GM12873 (cell line): Measurements from ENCODE around the gene INHBC.

Experiments
- CTCF ChIP-seq: IDR thresholded peaks from 2 replicates; pipeline ENCODE4 v1.5.1; 2012; ENCODE audit warnings: low read depth, mild to moderate bottlenecking, moderate library complexity, low read length, control low read depth; ENCODE audit not compliant: insufficient read depth; ENCODE audit errors: missing control alignments

INHBC gene

DNA sequence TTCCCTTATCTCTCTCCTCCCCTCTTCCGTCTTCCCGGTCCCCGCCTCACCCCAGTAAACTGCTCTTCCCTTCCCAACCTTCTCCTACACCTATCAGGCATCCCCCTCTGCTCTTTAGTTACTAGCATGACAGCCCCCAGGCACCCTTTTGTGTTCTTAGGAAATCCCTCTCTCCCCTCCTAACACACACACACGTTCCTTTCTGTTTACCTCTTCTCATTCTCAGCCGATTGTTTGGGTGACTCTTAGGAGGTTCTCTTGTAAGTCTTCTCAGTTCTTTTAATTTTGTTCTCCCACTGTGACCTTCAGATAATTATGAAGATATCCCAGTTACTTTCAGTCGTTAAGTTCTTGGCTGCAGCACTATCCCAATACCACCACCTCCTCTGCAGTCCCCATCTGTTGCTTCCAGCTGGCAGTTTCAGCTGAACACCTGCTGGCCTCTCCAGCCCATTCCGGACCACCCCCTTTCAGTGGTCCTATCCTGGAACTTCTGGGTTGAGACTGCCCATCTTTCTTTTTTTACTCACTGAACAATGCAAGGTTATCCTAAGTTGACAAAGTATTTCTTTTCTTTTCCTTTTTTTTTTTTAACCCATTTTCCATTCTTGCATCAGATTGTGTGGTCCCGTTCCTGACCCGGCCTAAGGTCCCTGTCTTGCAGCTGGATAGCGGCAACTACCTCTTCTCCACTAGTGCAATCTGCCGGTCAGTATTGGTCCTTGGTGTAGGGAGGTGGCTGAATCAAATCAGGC lies 54.0 kb downstream of the INHBC start:
- TF ChIP-seq CTCF, result no peak

DNA sequence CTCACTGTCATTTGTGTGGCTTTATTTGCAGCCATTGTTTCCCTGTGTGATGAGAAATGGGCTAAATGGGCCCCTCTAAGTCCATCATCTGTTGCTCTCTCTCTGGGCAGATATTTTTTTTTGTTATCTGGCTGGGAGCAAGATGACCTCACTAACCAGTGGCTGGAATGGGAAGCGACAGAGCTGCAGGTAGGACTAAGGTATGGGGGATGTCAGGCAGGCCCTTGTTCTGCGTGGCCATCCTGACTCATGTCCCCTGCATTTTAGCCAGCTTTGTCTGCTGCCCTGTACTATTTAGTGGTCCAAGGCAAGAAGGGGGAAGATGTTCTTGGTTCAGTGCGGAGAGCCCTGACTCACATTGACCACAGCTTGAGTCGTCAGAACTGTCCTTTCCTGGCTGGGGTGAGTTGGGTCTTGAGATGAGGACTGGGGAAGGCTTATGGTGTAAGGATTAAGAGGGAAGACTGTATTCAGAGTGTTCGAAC lies 54.6 kb downstream of the INHBC start:
- TF ChIP-seq CTCF, result no peak

- no peak for TF ChIP-seq CTCF
These were observed 55.5 kb downstream of the INHBC start for GRCh38 chr12:57490126-57490525.

- TF ChIP-seq CTCF, result peak; percentile 33
These were observed 57.1 kb downstream of the INHBC start for GRCh38 chr12:57491393-57492280.

GRCh38 chr12:57496822-57497221 lies 62.2 kb downstream of the INHBC start:
- TF ChIP-seq CTCF, result no peak

GRCh38 chr12:57497223-57498131 lies 62.9 kb downstream of the INHBC start:
- no peak for TF ChIP-seq CTCF
